ENCODE data around the gene PRPH2. TPM values are rescaled to one million over a fixed set of nuclear protein-coding genes. Genes with fewer than 3 reads are reported as not detected.

The PRPH2 gene
- polyA plus RNA-seq, 1 donor from 2014 or later, result not detected

GRCh38 chr6:42744351-42744893 lies 22.0 kb upstream of the PRPH2 start:
- Histone ChIP-seq H3K9ac (ENCODE audit: low read length) (peak overlapping the region; percentile 98), H3K4me3 (ENCODE audit: low read length) (peak overlapping the region; percentile 98), H2AFZ (ENCODE audit: low read depth, low read length) (no peak overlapping the region), H4K20me1 (ENCODE audit: insufficient read depth) (no peaks in the 10 kb centered on the region), H3K9me3 (ENCODE audit: low read length) (no peaks in the 10 kb centered on the region), H3K27ac (ENCODE audit: low read length) (peak overlapping the region; percentile 97), H3K27me3 (ENCODE audit: insufficient read depth, low read depth, low read length) (no peaks in the 10 kb centered on the region), H3K4me2 (ENCODE audit: low read length) (peak overlapping the region; percentile 98), H3K79me2 (replicated peaks; ENCODE audit: insufficient read depth, low read length) (peaks cover 23% of the 10 kb centered on the region), H3K36me3 (ENCODE audit: insufficient read depth, low read length) (no peaks in the 10 kb centered on the region), H3F3A (ENCODE audit: insufficient read depth, low read length, poor library complexity, severe bottlenecking) (peaks cover 18% of the 10 kb centered on the region), H3K9me2 (ENCODE audit: insufficient read depth, low read length) (no peaks in the 10 kb centered on the region)
- TF ChIP-seq EP300 (conservative IDR thresholded peaks at IDR 0.05; ENCODE audit: poor library complexity, severe bottlenecking) (no peak), EZH2 (IDR thresholded peaks at IDR 0.05; ENCODE audit: borderline replicate concordance, insufficient read depth, low read length, poor library complexity, severe bottlenecking) (no peak), REST (IDR thresholded peaks at IDR 0.05; ENCODE audit: borderline replicate concordance) (no peak), RAD21 (conservative IDR thresholded peaks at IDR 0.05) (no peak), SMC3 (conservative IDR thresholded peaks at IDR 0.05; ENCODE audit: poor library complexity) (no peak), TAF1 (IDR thresholded peaks at IDR 0.05; ENCODE audit: low read depth) (no peak), MXI1 (conservative IDR thresholded peaks at IDR 0.05; ENCODE audit: poor library complexity, severe bottlenecking) (no peak), POLR2AphosphoS5 (IDR thresholded peaks at IDR 0.05) (no peak)

GRCh38 chr6:42742116-42742894 lies 19.9 kb upstream of the PRPH2 start:
- Histone ChIP-seq H3K79me2 (replicated peaks; ENCODE audit: insufficient read depth, low read length) (peaks cover 19% of the 10 kb centered on the region), H2AFZ (ENCODE audit: low read depth, low read length) (no peak overlapping the region), H3K9me3 (ENCODE audit: low read length) (no peaks in the 10 kb centered on the region), H3K9ac (ENCODE audit: low read length) (no peak overlapping the region), H3K4me2 (ENCODE audit: low read length) (no peak overlapping the region), H3K36me3 (ENCODE audit: insufficient read depth, low read length) (no peaks in the 10 kb centered on the region), H3K4me3 (ENCODE audit: low read length) (no peak overlapping the region), H3K27me3 (ENCODE audit: insufficient read depth, low read depth, low read length) (no peaks in the 10 kb centered on the region), H3K9me2 (ENCODE audit: insufficient read depth, low read length) (no peaks in the 10 kb centered on the region), H4K20me1 (ENCODE audit: insufficient read depth) (no peaks in the 10 kb centered on the region), H3F3A (ENCODE audit: insufficient read depth, low read length, poor library complexity, severe bottlenecking) (peaks cover 8% of the 10 kb centered on the region), H3K27ac (ENCODE audit: low read length) (no peak overlapping the region)
- TF ChIP-seq EZH2 (IDR thresholded peaks at IDR 0.05; ENCODE audit: borderline replicate concordance, insufficient read depth, low read length, poor library complexity, severe bottlenecking), result no peak
- TF ChIP-seq MXI1 (conservative IDR thresholded peaks at IDR 0.05; ENCODE audit: poor library complexity, severe bottlenecking), result no peak
- TF ChIP-seq EP300 (conservative IDR thresholded peaks at IDR 0.05; ENCODE audit: poor library complexity, severe bottlenecking), result no peak
- no peak for TF ChIP-seq SMC3 (conservative IDR thresholded peaks at IDR 0.05; ENCODE audit: poor library complexity)
- TF ChIP-seq CTCF (IDR thresholded peaks at IDR 0.05; ENCODE audit: poor library complexity, severe bottlenecking), result no peak
- no peak for TF ChIP-seq TAF1 (IDR thresholded peaks at IDR 0.05; ENCODE audit: low read depth)
- no peak for TF ChIP-seq REST (IDR thresholded peaks at IDR 0.05; ENCODE audit: borderline replicate concordance)
- no peak for TF ChIP-seq POLR2AphosphoS5 (IDR thresholded peaks at IDR 0.05)
- TF ChIP-seq RAD21 (conservative IDR thresholded peaks at IDR 0.05), result no peak
